Neutrophil (primary cell): ENCODE results near the gene MARCHF9.
A peak's percentile ranks its signal among the peaks of the same experiment; 100 is the strongest.
"Not testable (repeated sequence)": the region's sequence is repeated elsewhere in the genome, so short reads cannot be mapped to it uniquely, and the experiment has no call there.

Experiments used
- H3K27ac ChIP-seq: fragments of 200-600 bp; sonication (generic); 2 replicates; pipeline ENCODE4 v1.5.1; 2016; ENCODE audit warnings: mild to moderate bottlenecking, moderate library complexity
- H3K27me3 ChIP-seq: fragments of 200-600 bp; sonication (generic); 2 replicates; pipeline ENCODE4 v1.6.0; 2016; ENCODE audit warnings: mild to moderate bottlenecking
- H3K36me3 ChIP-seq: fragments of 200-600 bp; sonication (generic); 2 replicates; pipeline ENCODE4 v1.5.1; 2017
- H3K4me1 ChIP-seq, 2 experiments: fragments of 200-600 bp in 1 of 2; sonication (generic) in 1 of 2; 1 replicate in 1 of 2; 2 replicates in 1 of 2; pipeline versions ENCODE4 v1.5.1 to v1.6.1; 2013 to 2016; ENCODE audit warnings: low read depth in 1 of 2, low read length in 1 of 2, mild to moderate bottlenecking in 1 of 2, moderate library complexity in 1 of 2; ENCODE audit not compliant: control insufficient read depth in 1 of 2, insufficient read depth in 1 of 2
- H3K4me3 ChIP-seq, 2 experiments: fragments of 200-600 bp in 1 of 2; sonication (generic) in 1 of 2; 1 replicate in 1 of 2; 2 replicates in 1 of 2; pipeline ENCODE4 v1.5.1; 2013 to 2016; ENCODE audit warnings: low read depth in 1 of 2, low read length in 1 of 2, mild to moderate bottlenecking in 1 of 2, moderate library complexity in 1 of 2
- H3K9me3 ChIP-seq: fragments of 200-600 bp; sonication (generic); 2 replicates; pipeline ENCODE4 v1.5.1; 2016
- TF ChIP-seq, protein P1 (sequence below): fragments of 200-600 bp; sonication (generic); IDR thresholded peaks from 2 replicates; pipeline ENCODE4 v1.5.1; 2016; ENCODE audit warnings: antibody characterized with exemption

MARCHF9 gene

DNA sequence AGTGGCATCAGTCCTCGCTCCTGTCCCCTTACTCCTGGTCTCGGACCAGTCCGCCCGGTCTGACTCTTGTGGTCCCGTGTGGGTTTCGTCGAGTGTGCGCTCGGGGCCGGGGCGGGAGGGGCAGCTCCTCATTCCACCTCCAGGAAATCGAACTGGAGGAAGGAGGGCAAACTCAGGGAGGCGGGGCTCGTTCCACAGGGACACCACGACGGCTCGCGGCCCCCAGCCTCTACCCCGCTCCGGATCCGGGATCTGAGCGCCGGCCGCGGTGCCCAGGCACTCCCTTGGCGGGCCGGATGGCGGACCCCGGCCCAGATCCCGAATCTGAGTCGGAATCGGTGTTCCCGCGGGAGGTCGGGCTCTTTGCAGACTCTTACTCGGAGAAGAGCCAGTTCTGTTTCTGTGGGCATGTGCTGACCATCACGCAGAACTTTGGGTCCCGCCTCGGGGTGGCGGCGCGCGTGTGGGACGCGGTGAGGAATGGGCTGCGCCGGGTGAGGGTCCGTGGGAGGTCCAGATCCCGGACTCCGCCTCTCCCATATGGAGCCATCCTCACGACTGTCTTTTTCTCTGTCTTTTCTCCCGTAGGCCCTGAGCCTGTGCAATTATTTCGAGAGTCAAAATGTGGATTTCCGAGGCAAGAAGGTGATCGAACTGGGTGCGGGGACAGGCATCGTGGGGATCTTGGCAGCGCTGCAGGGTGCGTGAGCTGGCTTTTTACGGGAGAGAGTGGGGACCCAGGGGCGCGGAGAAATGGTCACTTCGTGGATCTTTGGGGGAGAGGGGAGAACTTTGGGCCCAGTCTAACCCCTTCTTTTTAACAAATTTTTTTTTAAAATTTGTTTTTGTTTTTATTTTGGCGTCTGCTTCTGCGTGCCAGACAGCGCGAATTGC is 17.8 kb downstream of the MARCHF9 start, which contains the start of gene EEF1AKMT3:
Gene EEF1AKMT3, plus strand, starts transcription at position 186 of the 894 bp plus-strand sequence. Its CDS starts 111 bp downstream, at position 297.
- H3K9me3 ChIP-seq: no peaks in the 10 kb centered on the region
- H3K27me3 ChIP-seq: peaks cover 20% of the 10 kb centered on the region
- TF ChIP-seq, protein P1, sequence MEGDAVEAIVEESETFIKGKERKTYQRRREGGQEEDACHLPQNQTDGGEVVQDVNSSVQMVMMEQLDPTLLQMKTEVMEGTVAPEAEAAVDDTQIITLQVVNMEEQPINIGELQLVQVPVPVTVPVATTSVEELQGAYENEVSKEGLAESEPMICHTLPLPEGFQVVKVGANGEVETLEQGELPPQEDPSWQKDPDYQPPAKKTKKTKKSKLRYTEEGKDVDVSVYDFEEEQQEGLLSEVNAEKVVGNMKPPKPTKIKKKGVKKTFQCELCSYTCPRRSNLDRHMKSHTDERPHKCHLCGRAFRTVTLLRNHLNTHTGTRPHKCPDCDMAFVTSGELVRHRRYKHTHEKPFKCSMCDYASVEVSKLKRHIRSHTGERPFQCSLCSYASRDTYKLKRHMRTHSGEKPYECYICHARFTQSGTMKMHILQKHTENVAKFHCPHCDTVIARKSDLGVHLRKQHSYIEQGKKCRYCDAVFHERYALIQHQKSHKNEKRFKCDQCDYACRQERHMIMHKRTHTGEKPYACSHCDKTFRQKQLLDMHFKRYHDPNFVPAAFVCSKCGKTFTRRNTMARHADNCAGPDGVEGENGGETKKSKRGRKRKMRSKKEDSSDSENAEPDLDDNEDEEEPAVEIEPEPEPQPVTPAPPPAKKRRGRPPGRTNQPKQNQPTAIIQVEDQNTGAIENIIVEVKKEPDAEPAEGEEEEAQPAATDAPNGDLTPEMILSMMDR: peak; percentile 5
- no peaks in the 10 kb centered on the region for H3K36me3 ChIP-seq
- peak within 1 kb of the TSS; percentile 26 for H3K27ac ChIP-seq
- H3K4me3 ChIP-seq: peak within 1 kb of the TSS; percentile 82 to 89
- H3K4me1 ChIP-seq: peaks cover 14 to 19% of the 10 kb centered on the region in 2 experiments

DNA sequence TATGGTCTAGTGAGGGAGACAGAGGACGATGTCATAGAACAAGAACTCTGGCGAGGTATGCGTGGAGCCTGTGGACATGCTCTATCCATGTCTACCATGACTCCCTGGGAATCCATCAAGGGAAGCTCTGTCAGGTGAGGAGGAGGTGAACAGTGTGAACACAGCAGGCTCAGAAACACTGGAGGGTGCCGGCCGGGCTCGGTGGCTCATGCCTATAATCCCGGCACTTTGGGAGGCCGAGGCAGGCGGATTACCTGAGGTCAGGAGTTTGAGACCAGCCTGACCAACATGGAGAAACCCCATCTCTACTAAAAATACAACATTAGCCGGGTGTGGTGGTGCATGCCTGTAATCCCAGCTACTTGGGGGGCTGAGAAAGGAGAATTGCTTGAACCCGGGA is 19.7 kb downstream of the MARCHF9 start:
- H3K27ac ChIP-seq, H3K4me3 ChIP-seq, H3K36me3 ChIP-seq, H3K27me3 ChIP-seq, H3K9me3 ChIP-seq: not testable (repeated sequence)
- peaks cover 14 to 19% of the 10 kb centered on the region in 2 experiments for H3K4me1 ChIP-seq

DNA sequence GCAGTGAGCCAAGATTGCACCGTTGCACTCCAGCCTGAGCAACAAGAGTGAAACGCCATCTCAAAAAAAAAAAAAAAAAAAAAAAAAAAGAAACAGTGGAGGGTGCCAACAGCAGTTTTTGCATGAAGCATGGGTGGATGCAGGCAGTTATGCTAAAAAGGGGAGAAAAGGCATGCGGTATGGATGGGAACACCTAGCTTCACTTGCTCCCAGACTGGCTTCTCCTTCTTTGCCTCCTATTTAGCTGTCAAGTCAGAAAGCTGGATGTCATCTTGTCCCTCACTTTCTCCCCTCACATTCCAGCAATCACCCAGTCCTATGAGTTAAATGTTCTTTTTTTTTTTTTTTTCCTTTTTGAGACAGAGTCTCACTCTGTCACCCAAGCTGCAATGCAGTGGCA is 20.1 kb downstream of the MARCHF9 start:
- no peaks in the 10 kb centered on the region for H3K9me3 ChIP-seq
- peaks cover 14 to 19% of the 10 kb centered on the region in 2 experiments for H3K4me1 ChIP-seq
- TF ChIP-seq, protein P1: no peak
- H3K27me3 ChIP-seq: peaks cover 9% of the 10 kb centered on the region
- no peak overlapping the region for H3K27ac ChIP-seq
- no peak overlapping the region for H3K4me3 ChIP-seq
- no peaks in the 10 kb centered on the region for H3K36me3 ChIP-seq

DNA sequence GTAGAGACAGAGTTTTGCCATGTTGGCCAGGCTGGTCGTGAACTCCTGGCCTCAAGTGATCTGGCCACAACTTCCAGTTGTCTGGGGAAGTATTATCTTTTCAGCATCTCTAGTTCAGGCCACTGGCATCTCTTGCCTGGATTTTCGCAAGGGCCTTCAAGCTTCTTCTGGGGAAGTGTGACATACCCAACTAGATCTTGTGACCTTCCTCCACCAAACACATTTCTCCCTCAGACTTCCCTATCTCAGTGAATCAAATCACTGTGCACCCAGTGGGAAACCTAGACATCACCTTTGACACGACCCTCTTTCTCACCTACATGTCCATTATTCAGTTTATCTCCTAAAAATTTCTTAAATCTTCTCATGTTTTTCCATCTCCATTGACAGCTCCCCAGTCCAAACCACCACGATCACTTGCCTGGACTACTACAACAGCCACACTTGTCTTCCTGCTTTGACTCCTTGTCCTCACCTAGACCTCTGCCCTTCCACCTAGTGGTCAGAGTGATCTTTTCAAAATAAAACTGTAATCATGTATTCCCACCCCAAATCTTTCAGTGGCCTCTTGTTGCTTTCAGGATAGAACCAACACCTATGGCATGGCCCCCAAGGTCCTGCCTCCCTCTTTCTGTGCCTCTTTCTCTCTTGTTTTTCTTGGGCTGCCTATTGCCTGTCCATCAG is 20.8 kb downstream of the MARCHF9 start:
- no peak overlapping the region for H3K27ac ChIP-seq
- peaks cover 16 to 24% of the 10 kb centered on the region in 2 experiments for H3K4me1 ChIP-seq
- no peak overlapping the region for H3K4me3 ChIP-seq
- no peaks in the 10 kb centered on the region for H3K9me3 ChIP-seq
- TF ChIP-seq, protein P1: no peak
- no peaks in the 10 kb centered on the region for H3K36me3 ChIP-seq
- peaks cover 9% of the 10 kb centered on the region for H3K27me3 ChIP-seq

DNA sequence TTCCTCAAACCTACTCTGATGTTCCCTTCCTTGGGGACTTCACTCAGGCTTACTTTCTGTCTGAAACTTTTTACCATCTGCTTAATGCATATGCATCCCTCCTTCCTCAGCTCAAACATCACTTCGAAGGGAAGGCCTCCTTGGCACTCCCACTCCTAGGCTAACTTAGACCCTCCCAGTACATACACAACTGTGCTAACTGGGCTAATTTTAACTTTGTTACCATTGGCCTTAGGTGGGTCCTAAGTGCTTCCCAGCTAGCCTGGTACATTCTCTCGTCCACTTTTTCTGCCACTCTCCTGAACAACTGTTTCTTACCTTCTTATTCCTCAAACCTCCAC is 21.3 kb downstream of the MARCHF9 start:
- Histone ChIP-seq H3K4me1 (peaks cover 21 to 28% of the 10 kb centered on the region in 2 experiments), H3K4me3 (no peak overlapping the region), H3K36me3 (no peaks in the 10 kb centered on the region), H3K9me3 (no peaks in the 10 kb centered on the region), H3K27me3 (peaks cover 9% of the 10 kb centered on the region), H3K27ac (no peak overlapping the region)
- TF ChIP-seq, protein P1: no peak

DNA sequence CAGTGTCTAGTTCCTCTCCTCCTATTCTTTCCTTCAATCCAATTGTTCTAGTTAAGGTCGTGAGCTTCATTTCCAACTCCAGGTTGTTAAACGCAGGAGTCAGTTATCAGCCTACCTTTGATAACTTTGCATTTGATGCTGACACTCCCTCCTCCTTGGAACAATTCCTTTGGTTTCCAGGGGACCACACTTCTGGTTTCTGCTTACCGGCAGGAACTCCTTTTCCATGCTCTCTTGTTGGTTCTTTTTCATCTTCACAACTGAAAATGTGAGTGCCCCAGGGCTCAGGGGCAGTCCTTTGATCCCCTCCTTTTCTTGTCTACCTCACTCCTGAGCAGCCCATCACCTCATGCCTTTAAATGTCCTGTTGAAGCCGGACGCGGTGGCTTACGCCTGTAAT is 22.5 kb downstream of the MARCHF9 start:
- TF ChIP-seq, protein P1: no peak
- no peak overlapping the region for H3K27ac ChIP-seq
- H3K27me3 ChIP-seq: peaks cover 9% of the 10 kb centered on the region
- H3K9me3 ChIP-seq: no peaks in the 10 kb centered on the region
- H3K4me3 ChIP-seq: no peak overlapping the region
- H3K4me1 ChIP-seq: peaks cover 25 to 28% of the 10 kb centered on the region in 2 experiments
- H3K36me3 ChIP-seq: no peaks in the 10 kb centered on the region
